NOMO-1 treated with dmso at 0.1 percent for 144 hours (cell line): ENCODE measurements around the gene NAT8L.

ENCODE experiments used
- DNase-seq: peaks from one replicate; lab custom pipeline; 2025; ENCODE audit not compliant: unreplicated experiment; lab: John Stamatoyannopoulos, UW

NAT8L gene

DNA sequence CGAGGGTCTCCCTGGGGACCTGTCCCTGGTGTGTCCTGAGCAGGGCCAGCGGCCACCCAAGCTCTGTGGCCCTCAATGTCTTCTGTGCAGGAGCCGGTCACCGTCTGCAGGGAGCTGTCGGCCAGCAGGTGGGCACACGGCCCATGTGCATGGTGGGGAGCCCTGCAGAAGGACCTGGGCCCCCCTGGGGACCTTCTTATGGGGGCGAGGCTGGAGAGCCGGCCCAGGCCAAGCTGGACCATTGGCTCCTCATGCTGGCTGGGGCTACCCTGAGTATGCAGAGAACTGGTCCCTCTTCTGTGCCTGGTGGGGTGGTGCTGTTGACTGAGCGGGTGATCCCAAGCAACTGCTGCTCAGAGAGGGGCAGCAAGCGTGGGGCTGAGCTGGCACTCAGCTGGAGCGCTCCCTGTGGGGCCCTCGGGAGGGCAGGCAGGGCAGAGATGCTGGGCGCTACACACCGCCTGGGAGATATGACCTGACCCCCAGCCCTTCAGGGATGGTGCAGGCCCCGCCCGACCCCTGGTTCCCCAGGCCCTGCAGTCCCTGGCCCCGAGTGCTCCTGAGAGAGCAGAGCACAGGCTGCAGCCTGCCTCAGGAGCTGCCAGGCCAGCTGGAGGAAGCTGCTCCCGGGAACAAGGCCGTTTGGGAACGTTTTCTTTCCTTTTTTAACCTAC, 14.8 kb downstream of the NAT8L start:
- DNase-seq, result no peak

DNA sequence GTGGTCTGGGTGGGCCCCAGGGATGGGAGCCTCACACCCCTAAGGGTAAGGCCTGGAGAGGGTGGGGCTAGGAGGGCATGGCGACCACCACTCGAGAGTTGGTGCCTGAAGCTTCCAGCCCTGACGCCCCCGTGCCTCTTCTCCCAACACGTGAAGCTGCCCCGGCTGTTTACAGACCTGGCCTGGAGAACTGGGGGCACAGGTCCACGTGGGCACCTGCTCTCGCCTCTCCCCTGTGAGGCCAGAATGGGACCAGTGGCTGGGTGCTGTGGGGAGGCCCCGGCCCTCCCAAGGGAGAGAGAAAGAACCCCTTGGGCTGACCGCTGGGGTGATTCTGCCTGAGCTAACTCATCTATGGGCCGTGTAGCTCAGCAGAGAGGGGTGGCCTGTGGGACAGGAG, 15.5 kb downstream of the NAT8L start:
- no peak for DNase-seq

DNA sequence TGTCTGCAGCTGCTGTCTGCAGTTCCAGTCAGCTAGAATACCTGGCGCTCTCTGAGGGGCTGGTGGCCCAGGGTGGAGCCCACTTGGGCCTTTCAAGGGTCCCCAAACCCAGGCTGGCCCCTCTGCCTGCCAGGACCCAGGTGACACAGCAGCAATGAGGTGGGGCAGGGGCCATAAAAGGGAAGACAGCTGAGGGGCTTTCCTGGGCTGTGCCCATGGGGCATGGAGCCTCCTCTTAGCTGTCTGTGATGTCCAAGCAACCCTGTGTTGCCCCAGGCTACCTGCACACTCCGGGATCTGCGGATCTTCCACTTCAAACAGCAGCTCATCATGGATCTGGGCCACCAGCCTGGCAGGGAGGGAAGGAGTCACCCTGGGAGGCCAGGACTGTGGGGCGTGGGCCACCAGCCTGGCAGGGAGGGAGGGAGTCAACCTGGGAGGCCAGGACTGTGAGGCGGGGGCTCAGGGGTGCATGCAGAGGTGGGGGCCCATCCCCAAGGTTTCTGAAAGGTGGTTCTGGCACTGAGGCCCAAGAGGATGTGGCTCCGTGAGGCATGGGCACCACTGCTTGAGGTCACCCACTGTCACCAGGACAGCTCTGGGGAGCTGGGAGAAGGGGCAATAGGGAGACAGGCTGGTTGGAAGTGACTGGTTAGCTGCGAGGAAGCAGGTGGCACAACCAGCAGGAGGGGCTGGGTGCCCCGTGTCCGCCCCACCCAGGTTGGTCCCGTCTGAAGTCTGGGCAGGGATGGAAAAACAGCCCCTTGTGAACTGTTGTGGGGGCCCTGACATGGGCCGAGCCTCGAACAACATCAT, 16.3 kb downstream of the NAT8L start:
- no peak for DNase-seq

DNA sequence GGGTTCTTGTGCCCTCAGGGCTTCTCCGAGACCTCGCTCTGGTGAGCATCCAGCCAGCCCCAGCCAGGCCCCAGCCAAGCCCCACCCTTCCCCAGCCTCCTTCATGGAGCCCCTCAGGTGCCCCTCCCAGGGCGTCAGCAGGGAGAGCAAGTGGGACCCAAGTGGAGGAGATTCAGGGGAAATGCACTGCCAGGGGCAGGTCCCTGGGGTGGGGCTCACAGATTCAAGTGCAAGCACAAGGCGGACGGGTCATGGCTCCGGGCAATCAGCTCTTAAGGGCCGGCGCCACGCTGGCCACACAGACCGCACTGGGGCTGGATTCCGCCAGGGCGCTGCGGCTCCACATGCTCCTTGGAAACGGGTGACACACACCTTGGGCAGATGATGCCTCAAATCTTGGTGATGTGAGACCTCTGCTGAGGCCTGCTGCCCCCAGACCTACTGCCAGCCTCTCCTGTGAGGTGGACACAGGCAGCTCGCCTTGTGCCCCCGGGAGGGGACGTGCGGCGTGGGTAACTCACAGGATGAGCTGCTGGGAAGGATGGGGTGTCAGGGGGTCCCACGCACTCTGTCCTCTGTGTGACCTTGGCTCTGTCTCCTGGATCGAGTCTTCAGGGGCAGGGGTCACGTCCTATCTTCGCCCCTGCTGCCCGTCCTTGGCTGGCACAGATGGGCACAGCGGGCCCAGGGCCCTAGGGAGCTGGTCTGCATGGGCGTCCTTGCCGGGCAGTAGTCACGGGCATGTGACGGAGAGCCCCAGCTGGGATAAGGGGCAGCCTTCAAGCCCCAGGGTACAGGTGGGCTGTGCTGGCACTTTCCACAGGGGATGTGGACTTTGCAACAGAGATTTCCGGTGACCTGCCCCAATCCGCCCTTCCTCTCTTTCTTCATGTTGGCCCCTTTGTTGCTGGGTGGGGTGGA, 17.1 kb downstream of the NAT8L start:
- no peak for DNase-seq

DNA sequence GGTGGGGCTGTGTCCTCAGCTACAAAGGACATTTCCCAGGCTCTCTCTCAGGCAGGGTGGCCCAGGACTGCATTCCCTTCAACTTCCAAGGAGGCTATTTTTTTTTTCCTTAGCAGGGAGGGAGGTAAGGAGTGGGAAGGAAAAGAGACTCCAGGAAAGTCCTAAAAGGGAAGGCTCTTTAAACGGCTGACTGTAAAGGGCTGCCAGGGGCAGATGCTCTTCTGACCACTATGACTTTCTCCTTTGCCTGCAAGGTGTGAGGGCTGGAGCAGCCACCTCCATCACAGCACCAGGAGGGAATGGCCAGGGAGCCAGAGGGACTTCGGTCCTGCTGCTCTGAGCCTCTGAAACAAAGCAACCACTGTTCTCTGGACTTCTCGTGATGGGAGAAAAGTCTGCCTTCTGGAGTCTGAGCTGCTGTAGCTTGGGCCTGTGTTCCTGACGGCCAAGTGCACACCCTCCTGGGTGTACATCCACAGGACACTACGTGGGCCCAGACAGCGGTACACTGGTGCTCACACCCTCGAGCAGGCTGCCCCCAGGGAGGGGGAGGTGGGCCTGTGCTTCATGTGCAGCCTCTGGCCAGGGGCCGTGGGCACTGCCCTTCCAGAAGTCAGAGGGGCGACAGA, 17.9 kb downstream of the NAT8L start:
- DNase-seq, result no peak

DNA sequence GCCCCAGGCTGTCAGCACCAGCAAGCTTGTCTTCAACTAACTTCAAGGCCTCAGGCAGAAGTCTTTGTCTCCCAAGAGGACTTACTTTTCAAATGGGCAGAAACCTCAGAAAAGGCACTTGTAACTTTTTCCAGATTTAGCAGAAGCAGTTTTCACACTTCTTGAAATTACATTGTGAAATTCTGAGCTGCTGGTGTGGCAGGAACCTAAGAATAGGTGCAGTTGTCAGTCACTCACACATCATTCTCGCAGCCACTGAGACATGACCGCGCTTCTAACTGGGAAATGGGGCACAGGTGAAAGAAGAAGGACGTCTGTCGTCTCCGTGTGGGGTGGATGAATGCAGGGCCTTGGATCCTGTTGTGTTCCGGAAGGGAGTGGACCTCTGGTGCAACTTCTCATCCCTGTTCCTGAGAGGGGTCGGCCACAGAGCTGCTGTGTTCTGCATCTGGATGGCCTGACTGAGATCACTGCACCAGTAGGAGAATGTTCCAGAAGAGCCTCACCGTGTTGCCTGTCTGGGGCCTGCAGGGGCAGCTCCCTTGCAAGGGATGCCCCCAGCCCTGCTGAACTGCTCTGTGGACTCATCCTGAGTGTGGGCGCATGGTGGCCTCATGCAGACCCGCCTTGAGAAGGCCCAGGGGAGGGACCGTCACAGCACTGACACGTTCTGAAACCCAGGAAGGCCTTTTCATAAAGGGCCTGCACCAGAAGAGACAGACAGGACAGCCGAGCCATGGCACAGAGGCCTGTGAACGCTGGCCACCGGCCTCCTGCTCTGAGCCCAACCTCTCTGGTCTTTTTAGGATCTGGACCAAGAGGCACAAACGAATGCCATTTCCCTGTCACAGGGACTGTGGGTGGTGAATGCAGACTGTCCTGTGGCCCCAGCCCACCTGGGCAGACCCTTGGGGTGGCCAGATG, 18.7 kb downstream of the NAT8L start:
- peak; percentile 38 for DNase-seq

DNA sequence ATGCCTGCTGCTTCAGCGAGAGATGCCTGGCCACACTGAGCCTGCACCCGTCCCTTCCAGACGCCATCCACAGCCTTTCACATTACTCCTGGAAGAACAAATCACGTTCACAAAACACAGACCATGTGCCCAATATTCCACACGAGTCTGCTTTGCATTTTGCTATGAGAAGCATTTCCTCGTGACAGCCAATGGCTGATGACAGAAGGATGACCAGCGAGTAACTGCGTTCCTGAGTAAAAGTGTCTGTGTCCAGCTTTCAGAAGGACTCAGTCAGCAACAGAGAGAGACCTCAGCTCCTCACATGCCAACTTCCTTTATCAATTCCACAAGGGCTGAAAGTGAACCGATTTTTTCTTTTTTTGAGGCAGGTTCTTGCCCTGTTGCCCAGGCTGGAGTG, 19.5 kb downstream of the NAT8L start:
- no peak for DNase-seq

DNA sequence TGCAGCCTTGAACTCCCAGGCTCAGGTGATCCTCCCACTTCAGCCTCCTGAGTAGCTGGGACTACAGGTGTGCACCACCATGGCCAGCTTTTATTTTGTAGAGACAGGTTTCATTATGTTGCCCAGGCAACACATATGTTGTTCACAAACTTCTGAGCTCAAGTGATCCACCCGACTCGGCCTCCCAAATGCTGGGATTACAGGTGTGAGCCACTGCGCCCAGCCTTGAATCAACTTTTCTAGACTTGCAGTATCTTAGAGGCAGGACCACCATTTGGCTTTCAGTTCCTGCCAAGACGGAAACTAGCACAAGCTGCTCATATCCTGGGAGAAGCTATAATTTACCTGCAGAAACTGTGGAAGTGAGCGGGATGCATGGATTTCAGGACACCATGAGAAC, 19.9 kb downstream of the NAT8L start:
- DNase-seq, result no peak

DNA sequence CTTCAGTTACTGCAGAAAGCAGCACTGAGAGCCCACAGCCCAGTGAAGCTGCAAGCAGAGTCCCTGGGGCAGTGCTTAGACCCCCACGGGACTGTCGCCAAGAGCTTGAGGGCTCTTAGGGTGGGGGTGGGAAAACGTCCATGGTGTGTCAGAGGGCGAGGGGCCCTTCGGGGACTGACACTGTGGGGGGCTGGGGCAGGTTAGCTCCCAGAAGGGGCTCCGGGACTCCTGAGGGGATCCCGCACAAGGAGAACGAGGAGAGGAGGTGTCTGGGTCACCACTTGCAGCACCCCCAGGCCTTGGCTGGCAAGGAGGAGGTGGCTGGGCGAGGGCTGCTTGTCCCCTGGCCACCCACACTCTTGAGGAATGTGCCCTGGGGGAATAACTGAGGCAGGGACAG, 20.8 kb downstream of the NAT8L start:
- DNase-seq, result no peak

DNA sequence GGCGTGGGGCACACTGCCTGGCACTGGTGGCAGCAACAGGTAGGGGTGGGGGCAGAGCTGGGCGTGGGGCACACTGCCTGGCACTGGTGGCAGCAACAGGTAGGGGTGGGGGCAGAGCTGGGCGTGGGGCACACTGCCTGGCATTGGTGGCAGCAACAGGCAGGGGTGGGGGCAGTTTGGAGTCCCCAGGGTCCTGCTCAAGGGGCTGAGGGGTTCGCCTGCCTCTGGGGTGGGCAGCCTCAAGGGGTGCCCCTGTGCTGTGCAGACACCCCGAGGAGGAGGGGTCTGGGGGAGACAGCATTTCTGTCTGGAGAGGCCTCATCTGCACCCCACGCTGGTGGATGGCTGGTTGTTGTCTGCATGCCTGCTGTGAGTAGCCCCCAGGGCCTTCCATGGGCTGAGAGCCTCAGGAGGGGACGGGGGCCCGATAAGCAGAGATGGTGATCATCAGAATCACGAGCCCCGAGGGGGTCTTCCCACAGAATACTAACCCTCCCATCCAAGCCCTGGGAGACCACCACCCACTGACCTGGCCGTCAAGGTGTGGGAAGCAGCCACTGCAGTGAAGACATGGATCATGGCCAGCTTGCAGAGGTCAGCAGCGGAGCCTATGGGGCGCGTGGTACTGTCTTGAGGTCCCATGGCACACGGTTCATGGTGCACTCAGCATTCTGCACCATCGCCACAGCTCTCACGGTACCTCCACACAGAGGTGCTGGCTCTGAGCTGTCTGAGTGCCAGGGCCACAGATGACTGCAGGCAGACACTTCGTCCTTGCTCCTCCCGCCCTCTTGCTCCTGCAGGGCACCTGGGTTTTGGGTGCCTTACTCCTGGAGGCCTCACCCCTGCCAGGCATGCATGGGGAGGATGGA, 21.5 kb downstream of the NAT8L start:
- no peak for DNase-seq

DNA sequence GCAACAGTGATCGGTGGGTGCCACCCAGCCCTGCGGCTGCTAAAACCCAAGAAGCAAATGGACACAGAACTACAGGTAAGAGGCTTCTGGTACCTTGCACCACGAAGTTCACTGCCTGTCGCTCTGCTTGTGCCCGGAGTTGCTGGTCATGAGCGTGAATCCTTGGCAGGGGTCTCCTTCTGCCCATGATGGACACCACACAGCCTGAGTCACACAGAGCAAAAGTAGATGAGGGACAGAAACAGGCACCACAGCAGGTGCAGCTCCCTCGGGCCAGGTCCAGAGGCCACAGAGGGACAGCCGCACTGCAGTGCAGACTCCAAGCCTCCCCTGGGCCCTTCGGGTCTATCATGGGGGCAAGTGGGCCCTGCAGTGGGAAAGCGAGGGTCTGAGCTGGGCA, 22.4 kb downstream of the NAT8L start:
- no peak for DNase-seq

DNA sequence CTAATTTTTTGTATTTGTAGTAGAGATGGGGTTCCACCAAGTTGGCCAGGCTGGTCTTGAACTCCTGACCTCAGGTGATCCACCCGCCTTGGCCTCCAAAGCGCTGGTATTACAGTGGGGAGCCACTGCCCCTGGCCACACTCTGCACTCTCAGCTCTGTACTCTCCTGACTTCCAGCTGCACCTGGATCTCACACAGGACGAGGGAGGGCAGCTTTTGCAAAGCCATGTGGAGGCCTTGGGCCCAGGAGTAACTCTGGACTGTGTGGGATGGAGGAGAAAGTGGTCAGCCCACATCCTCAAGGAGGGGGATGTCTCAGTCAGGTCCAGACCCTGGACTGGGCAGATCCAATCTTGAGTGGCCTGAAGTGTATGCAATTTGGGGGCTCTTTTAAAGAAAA, 23.0 kb downstream of the NAT8L start:
- DNase-seq, result no peak

DNA sequence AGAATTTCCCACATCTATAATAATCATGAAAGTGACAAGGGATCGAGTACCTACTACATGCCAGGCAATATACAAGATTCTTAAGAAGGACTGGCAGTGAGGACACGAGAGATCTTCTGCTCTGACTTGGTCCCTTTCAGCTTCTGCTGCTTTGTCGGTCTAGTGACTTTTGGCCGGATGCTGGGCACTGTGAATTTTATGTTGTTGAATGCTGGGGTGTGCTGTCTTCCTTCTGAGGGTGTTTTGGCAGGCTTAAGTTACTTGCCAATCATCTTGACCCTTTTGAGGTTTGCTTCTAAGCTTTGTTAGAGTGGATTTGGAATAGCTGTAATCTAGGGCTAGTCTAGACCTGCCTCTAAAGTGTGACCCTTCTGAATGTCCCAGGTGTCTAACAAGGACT, 23.5 kb downstream of the NAT8L start:
- no peak for DNase-seq

DNA sequence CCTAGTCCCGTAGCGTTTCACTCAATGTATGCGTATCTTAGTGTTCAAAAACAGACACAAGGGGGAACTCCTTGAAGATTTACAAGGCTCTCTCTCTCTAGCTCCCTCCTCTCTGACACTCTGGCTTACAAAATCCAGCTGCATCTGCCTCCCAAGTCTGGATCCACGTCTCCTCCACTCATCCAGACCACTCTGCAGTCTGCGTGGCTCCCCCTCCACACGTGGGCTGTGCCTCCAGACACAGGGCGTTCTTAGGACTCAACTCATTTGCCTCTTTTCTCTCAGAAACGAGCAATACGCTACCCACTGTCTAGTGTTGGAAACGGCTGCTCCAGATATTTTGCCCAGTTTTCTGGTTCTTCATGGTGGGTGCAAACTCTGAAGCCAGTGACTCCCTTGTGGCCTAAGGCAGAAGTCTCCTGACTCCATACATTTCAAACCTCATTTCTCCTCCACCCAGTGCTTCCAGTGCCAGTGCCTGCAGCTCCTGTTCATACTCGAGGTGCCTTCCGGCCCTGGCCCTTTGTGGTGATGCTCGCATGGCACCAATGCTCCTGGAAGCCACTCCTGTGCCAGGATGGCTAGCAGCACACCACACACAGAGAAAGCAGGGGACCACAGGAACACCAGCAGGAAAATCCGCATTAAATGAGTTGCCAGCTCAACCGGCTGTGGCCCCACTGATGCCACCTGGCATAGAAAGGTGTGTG, 24.1 kb downstream of the NAT8L start:
- DNase-seq, result no peak

DNA sequence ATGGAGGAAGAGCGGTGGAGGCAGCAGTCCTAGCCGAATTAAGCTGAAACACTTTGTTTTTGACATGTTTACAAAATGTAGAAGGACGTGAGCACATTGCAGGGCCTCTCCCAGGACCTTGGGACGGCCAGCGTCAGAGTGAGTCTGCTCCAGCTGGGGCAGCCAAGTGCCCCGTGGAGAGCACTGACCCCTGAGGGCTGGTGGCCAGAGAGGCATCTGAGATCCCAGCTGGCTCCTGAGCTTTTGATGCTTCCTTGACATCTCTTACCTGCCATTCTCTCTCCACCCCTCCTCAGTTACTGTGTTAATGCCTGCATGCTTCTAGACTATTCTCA, 24.7 kb downstream of the NAT8L start:
- no peak for DNase-seq

DNA sequence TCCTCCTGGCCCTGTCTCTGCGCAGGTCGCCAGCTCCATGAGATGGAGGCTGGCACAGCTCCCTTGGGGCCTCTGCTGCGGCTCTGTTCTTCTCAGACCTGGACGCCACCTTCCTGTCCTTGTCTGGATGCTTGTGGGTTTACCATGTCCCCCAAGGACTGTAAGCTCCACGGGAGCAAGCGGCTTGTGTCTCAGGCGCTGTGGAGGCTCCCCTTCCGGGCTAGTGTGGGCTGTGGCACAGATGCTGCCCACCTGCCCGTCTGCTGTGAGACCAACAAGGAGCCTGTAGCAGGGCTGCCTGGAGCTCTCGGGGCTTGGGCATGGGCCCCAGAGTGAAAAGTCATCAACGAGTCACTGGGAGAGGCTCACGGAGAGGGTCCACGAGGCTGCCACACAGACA, 25.2 kb downstream of the NAT8L start:
- DNase-seq, result no peak

DNA sequence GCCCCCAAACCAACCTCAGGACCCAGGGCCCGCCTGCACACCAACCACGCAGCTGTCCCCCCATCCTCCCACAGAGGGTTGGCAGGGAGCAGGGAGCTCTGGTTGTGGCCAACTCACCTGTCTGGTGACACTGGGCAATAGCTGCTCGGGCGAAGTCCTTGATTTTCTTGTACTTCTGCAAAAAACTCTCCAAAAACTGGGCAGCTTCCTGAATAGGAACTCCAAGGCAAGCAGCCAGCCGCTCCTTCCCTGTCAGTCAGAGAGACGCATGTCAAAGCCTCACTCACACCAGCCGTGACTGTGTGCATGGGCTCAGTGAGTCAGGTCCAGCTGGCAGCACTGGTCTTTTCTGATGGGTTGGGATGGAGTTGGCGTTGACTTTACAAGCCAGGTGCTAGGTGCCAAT, 26.4 kb downstream of the NAT8L start:
- DNase-seq, result no peak

DNA sequence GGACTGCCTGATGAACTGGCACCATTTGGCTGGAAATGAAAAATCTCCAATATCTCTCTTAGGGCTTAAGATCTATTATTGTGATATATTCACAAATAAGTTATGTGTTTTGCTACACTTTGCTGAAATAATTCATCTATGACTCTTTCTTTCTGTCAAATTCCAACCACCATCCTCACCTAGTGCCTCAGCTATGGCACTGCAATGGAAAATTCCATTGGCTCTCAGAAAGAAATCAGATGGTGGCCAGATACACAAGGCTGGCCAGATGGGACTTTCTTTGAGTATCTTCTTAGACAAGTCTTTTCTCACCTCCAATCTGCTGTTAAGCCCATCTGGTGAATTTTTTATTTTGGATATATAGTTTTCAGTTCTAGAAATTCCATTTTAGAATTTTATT, 28.0 kb downstream of the NAT8L start:
- DNase-seq, result no peak

DNA sequence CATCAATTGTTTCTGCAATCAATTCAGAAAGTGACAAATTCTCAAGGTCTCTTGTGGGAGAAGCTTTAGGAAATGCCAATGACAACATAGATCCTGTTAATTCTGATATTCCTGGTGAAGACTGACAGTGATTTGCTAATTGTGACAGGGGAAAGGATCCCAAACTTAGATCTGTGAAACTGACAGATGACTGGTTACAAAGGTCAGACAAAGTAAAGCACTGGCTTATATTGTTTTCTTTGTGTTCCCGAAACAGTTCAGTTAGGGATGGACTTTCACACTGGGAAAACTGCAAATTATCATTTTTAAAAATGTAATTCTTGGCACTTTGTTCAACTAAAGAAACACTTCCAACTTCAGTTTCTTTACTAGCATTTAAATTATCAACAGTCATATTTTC, 30.1 kb downstream of the NAT8L start:
- DNase-seq, result no peak
